ENCODE results near the gene TPH2. TPM values are rescaled to one million over a fixed set of nuclear protein-coding genes. Genes with fewer than 3 reads are reported as not detected.

TPH2 gene
- polyA plus RNA-seq, 4 donors: 0.03 TPM; not detected in 3

DNA sequence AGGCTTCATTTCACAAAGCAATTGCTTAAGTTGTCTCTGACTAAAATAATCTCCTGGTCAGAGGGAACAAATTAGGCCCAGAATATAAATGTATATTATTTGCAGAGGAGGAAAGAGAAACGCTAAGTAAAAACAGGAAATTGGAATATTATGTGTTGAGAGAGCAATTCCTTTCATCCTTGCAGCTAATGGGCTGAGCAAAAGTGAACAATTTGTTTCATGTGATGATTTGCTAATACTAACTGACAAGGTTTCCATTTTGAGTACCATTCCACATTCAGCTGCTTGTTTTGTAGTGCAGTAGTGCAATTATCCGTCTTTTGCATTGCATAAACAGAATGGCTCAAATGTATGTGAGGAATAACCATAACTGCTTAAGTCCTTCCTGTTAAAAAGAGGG is 103.2 kb downstream of the TPH2 start:
- FAIRE-seq (no peak), DNase-seq (no peak)
- Histone ChIP-seq H3K4me1 (ENCODE audit: control insufficient read depth in 3 of 3, insufficient read depth in 2 of 3, low read depth in 1 of 3, low read length in 2 of 3) (no peaks in the 10 kb centered on the region), H3K9me3 (ENCODE audit: control insufficient read depth in 2 of 2, insufficient read depth in 1 of 2, low read depth in 1 of 2, low read length in 1 of 2) (peaks cover 0 to 4% of the 10 kb centered on the region in 2 donors), H3K27me3 (ENCODE audit: control insufficient read depth in 3 of 3, insufficient read depth in 3 of 3, low read length in 3 of 3) (no peaks in the 10 kb centered on the region), H3K4me3 (ENCODE audit: low read depth in 1 of 3, low read length in 3 of 3) (no peak overlapping the region), H3K27ac (ENCODE audit: low read depth in 1 of 3, low read length in 2 of 3) (no peak overlapping the region), H3K36me3 (ENCODE audit: control insufficient read depth in 3 of 3, insufficient read depth in 2 of 3, low read depth in 1 of 3, low read length in 3 of 3) (no peaks in the 10 kb centered on the region)
- WGBS, 3 donors: 63 to 87% (median 77%) methylated on average over 2 of the region's 2 CpGs

- Histone ChIP-seq H3K27ac (ENCODE audit: low read depth in 1 of 3, low read length in 2 of 3) (peak overlapping the region in 1 of 3 donors; percentile 59), H3K4me3 (ENCODE audit: low read depth in 1 of 3, low read length in 3 of 3) (no peak overlapping the region), H3K9me3 (ENCODE audit: control insufficient read depth in 2 of 2, insufficient read depth in 1 of 2, low read depth in 1 of 2, low read length in 1 of 2) (no peaks in the 10 kb centered on the region), H3K36me3 (ENCODE audit: control insufficient read depth in 3 of 3, insufficient read depth in 2 of 3, low read depth in 1 of 3, low read length in 3 of 3) (no peaks in the 10 kb centered on the region), H3K27me3 (ENCODE audit: control insufficient read depth in 3 of 3, insufficient read depth in 3 of 3, low read length in 3 of 3) (no peaks in the 10 kb centered on the region), H3K4me1 (ENCODE audit: control insufficient read depth in 3 of 3, insufficient read depth in 2 of 3, low read depth in 1 of 3, low read length in 2 of 3) (peaks cover 0 to 5% (median 0%) of the 10 kb centered on the region in 3 donors)
- DNase-seq (peak in 1 of 2 donors; percentile 16), FAIRE-seq (no peak)
- WGBS, 3 donors: 74 to 80% (median 76%) methylated on average over 2 of the region's 2 CpGs
Observed at GRCh38 chr12:72053604-72054003, 115.0 kb downstream of the TPH2 start.

- DNase-seq (peak in 1 of 2 donors; percentile 48), FAIRE-seq (no peak)
- Histone ChIP-seq H3K9me3 (ENCODE audit: control insufficient read depth in 2 of 2, insufficient read depth in 1 of 2, low read depth in 1 of 2, low read length in 1 of 2) (no peaks in the 10 kb centered on the region), H3K27me3 (ENCODE audit: control insufficient read depth in 3 of 3, insufficient read depth in 3 of 3, low read length in 3 of 3) (no peaks in the 10 kb centered on the region), H3K4me1 (ENCODE audit: control insufficient read depth in 3 of 3, insufficient read depth in 2 of 3, low read depth in 1 of 3, low read length in 2 of 3) (peaks cover 0 to 5% (median 0%) of the 10 kb centered on the region in 3 donors), H3K27ac (ENCODE audit: low read depth in 1 of 3, low read length in 2 of 3) (peak overlapping the region in 1 of 3 donors; percentile 59), H3K4me3 (ENCODE audit: low read depth in 1 of 3, low read length in 3 of 3) (no peak overlapping the region), H3K36me3 (ENCODE audit: control insufficient read depth in 3 of 3, insufficient read depth in 2 of 3, low read depth in 1 of 3, low read length in 3 of 3) (no peaks in the 10 kb centered on the region)
- WGBS, 3 donors: 22 to 54% (median 40%) methylated on average over 2 of the region's 2 CpGs
Observed at GRCh38 chr12:72054511-72054910, 115.9 kb downstream of the TPH2 start.

GRCh38 chr12:72057330-72057914 is 118.8 kb downstream of the TPH2 start:
- no peak for FAIRE-seq
- Histone ChIP-seq H3K4me3 (ENCODE audit: low read depth in 1 of 3, low read length in 3 of 3) (no peak overlapping the region), H3K4me1 (ENCODE audit: control insufficient read depth in 3 of 3, insufficient read depth in 2 of 3, low read depth in 1 of 3, low read length in 2 of 3) (peaks cover 0 to 5% (median 0%) of the 10 kb centered on the region in 3 donors), H3K9me3 (ENCODE audit: control insufficient read depth in 2 of 2, insufficient read depth in 1 of 2, low read depth in 1 of 2, low read length in 1 of 2) (no peaks in the 10 kb centered on the region), H3K27ac (ENCODE audit: low read depth in 1 of 3, low read length in 2 of 3) (no peak overlapping the region), H3K36me3 (ENCODE audit: control insufficient read depth in 3 of 3, insufficient read depth in 2 of 3, low read depth in 1 of 3, low read length in 3 of 3) (no peaks in the 10 kb centered on the region), H3K27me3 (ENCODE audit: control insufficient read depth in 3 of 3, insufficient read depth in 3 of 3, low read length in 3 of 3) (no peaks in the 10 kb centered on the region)
- no peak for DNase-seq
- 23 to 36% (median 27%) methylated on average over 5 of the region's 5 CpGs for WGBS, 3 donors

DNA sequence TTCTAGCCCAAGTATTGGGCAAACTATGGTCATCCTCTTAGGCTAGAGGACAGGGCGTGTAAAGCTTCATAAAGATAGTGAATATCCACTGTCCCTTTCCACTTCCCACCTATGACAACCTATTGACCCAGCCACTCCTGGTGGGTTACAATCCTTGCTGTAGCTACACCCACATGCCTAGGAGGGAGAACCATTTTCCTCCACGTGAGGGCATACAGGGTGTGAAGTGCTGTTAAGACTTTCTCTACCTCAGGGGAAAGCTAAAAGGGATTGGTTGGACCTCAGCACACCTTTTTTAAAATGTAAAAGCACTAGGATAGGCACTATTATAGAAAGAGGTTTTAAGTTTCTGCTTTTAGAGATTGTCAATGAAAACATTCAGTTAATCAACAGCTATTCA is 124.4 kb downstream of the TPH2 start:
- DNase-seq (no peak), FAIRE-seq (no peak)
- Histone ChIP-seq H3K36me3 (ENCODE audit: control insufficient read depth in 3 of 3, insufficient read depth in 2 of 3, low read depth in 1 of 3, low read length in 3 of 3) (no peaks in the 10 kb centered on the region), H3K27me3 (ENCODE audit: control insufficient read depth in 3 of 3, insufficient read depth in 3 of 3, low read length in 3 of 3) (no peaks in the 10 kb centered on the region), H3K27ac (ENCODE audit: low read depth in 1 of 3, low read length in 2 of 3) (no peak overlapping the region), H3K4me3 (ENCODE audit: low read depth in 1 of 3, low read length in 3 of 3) (no peak overlapping the region), H3K4me1 (ENCODE audit: control insufficient read depth in 3 of 3, insufficient read depth in 2 of 3, low read depth in 1 of 3, low read length in 2 of 3) (no peaks in the 10 kb centered on the region), H3K9me3 (ENCODE audit: control insufficient read depth in 2 of 2, insufficient read depth in 1 of 2, low read depth in 1 of 2, low read length in 1 of 2) (no peaks in the 10 kb centered on the region)
- WGBS, 3 donors: 34 to 55% (median 43%) methylated on average over 2 of the region's 2 CpGs

GRCh38 chr12:72071030-72071429 is 132.4 kb downstream of the TPH2 start:
- H3K36me3 ChIP-seq (ENCODE audit: control insufficient read depth in 3 of 3, insufficient read depth in 2 of 3, low read depth in 1 of 3, low read length in 3 of 3): no peaks in the 10 kb centered on the region
- H3K27me3 ChIP-seq (ENCODE audit: control insufficient read depth in 3 of 3, insufficient read depth in 3 of 3, low read length in 3 of 3): no peaks in the 10 kb centered on the region
- H3K27ac ChIP-seq (ENCODE audit: low read depth in 1 of 3, low read length in 2 of 3): no peak overlapping the region
- H3K4me1 ChIP-seq (ENCODE audit: control insufficient read depth in 3 of 3, insufficient read depth in 2 of 3, low read depth in 1 of 3, low read length in 2 of 3): no peaks in the 10 kb centered on the region
- 81 to 95% (median 82%) methylated on average over 2 of the region's 2 CpGs for WGBS, 3 donors
- H3K4me3 ChIP-seq (ENCODE audit: low read depth in 1 of 3, low read length in 3 of 3): no peak overlapping the region
- peaks cover 0 to 19% of the 10 kb centered on the region in 2 donors for H3K9me3 ChIP-seq (ENCODE audit: control insufficient read depth in 2 of 2, insufficient read depth in 1 of 2, low read depth in 1 of 2, low read length in 1 of 2)
- no peak for DNase-seq
- FAIRE-seq: no peak

GRCh38 chr12:72072592-72073212 is 134.1 kb downstream of the TPH2 start:
- peaks cover 0 to 19% of the 10 kb centered on the region in 2 donors for H3K9me3 ChIP-seq (ENCODE audit: control insufficient read depth in 2 of 2, insufficient read depth in 1 of 2, low read depth in 1 of 2, low read length in 1 of 2)

DNA sequence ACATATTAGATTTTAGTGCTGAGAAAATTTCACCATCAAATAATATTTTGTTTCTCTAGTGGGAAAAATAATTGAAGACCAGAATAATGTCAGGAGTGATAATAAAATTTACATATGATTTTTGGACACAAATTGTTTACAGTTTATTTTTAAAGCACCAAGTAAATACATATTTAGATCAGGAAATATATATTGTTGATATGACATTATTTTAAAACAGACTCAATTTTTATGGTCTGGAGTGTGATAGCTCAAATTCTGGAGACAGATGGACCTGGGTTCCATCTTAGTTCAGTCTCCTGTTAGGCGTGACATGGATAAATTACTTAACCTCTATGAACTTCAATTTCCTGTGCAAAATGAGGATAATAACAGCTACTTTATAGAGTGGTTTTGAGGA is 135.4 kb downstream of the TPH2 start:
- Histone ChIP-seq H3K4me1 (ENCODE audit: control insufficient read depth in 3 of 3, insufficient read depth in 2 of 3, low read depth in 1 of 3, low read length in 2 of 3) (no peaks in the 10 kb centered on the region), H3K4me3 (ENCODE audit: low read depth in 1 of 3, low read length in 3 of 3) (no peak overlapping the region), H3K36me3 (ENCODE audit: control insufficient read depth in 3 of 3, insufficient read depth in 2 of 3, low read depth in 1 of 3, low read length in 3 of 3) (no peaks in the 10 kb centered on the region), H3K27ac (ENCODE audit: low read depth in 1 of 3, low read length in 2 of 3) (no peak overlapping the region), H3K9me3 (ENCODE audit: control insufficient read depth in 2 of 2, insufficient read depth in 1 of 2, low read depth in 1 of 2, low read length in 1 of 2) (peaks cover 0 to 19% of the 10 kb centered on the region in 2 donors), H3K27me3 (ENCODE audit: control insufficient read depth in 3 of 3, insufficient read depth in 3 of 3, low read length in 3 of 3) (no peaks in the 10 kb centered on the region)
- 67 to 76% (median 75%) methylated on average over 1 of the region's 1 CpG for WGBS, 3 donors
- DNase-seq (no peak), FAIRE-seq (no peak)

More at GRCh38 chr12:72072592-72073212, 134.1 kb downstream of the TPH2 start:
- Histone ChIP-seq H3K4me1 (ENCODE audit: control insufficient read depth in 3 of 3, insufficient read depth in 2 of 3, low read depth in 1 of 3, low read length in 2 of 3) (no peaks in the 10 kb centered on the region), H3K27me3 (ENCODE audit: control insufficient read depth in 3 of 3, insufficient read depth in 3 of 3, low read length in 3 of 3) (no peaks in the 10 kb centered on the region), H3K36me3 (ENCODE audit: control insufficient read depth in 3 of 3, insufficient read depth in 2 of 3, low read depth in 1 of 3, low read length in 3 of 3) (no peaks in the 10 kb centered on the region), H3K27ac (ENCODE audit: low read depth in 1 of 3, low read length in 2 of 3) (no peak overlapping the region), H3K4me3 (ENCODE audit: low read depth in 1 of 3, low read length in 3 of 3) (no peak overlapping the region)
- FAIRE-seq (no peak), DNase-seq (no peak)
- WGBS, 3 donors: 52 to 82% (median 53%) methylated on average over 1 of the region's 1 CpG
